Measurements from ENCODE around the gene ADORA1. TPM values are rescaled to one million over a fixed set of nuclear protein-coding genes. Genes with fewer than 3 reads are reported as not detected.

The ADORA1 gene
- polyA plus RNA-seq, 1 donor (not counting 4 experiments of a cell fraction or from before 2014, with no cell fraction given), result 0.09 TPM

- no peaks in the 10 kb centered on the region for H3K4me1 ChIP-seq (ENCODE audit: control insufficient read depth, extremely low read depth, insufficient read depth, low read length)
- H3K9ac ChIP-seq (ENCODE audit: control insufficient read depth, extremely low read depth, insufficient read depth, low read length), result no peak overlapping the region
- no peak overlapping the region for H2AFZ ChIP-seq (ENCODE audit: control insufficient read depth, low read length)
- no peaks in the 10 kb centered on the region for H3K79me2 ChIP-seq (ENCODE audit: control insufficient read depth, insufficient read depth, low read length)
- H4K20me1 ChIP-seq (ENCODE audit: control insufficient read depth, extremely low read depth, insufficient read depth, low read length), result no peaks in the 10 kb centered on the region
- H3K27me3 ChIP-seq (ENCODE audit: control insufficient read depth, extremely low read depth, insufficient read depth, low read length), result no peaks in the 10 kb centered on the region
- no peak overlapping the region for H3K4me3 ChIP-seq (ENCODE audit: control insufficient read depth in 2 of 3, extremely low read depth in 1 of 3, insufficient read depth in 2 of 3, low read depth in 1 of 3, low read length in 3 of 3)
- DNase-seq (ENCODE audit: low read depth, low spot score) (no peak), FAIRE-seq (no peak)
- H3K27ac ChIP-seq (ENCODE audit: control insufficient read depth, insufficient read depth, low read length), result no peak overlapping the region
- H3K9me3 ChIP-seq (ENCODE audit: control insufficient read depth, low read depth, low read length), result no peaks in the 10 kb centered on the region
- no peaks in the 10 kb centered on the region for H3K36me3 ChIP-seq (ENCODE audit: control insufficient read depth in 2 of 2, extremely low read depth in 1 of 2, insufficient read depth in 2 of 2, low read length in 2 of 2)
- H3K9me1 ChIP-seq (ENCODE audit: control insufficient read depth, extremely low read depth, insufficient read depth, low read length), result no peaks in the 10 kb centered on the region
- dilution Hi-C loops (cut with MboI; ENCODE audit: extremely low pct_ligation_motif_present, low sequenced_read_pairs), result no loop called here
- no peak for TF ChIP-seq EZH2 (IDR thresholded peaks at IDR 0.05; ENCODE audit: low read length)
- TF ChIP-seq, protein P1, sequence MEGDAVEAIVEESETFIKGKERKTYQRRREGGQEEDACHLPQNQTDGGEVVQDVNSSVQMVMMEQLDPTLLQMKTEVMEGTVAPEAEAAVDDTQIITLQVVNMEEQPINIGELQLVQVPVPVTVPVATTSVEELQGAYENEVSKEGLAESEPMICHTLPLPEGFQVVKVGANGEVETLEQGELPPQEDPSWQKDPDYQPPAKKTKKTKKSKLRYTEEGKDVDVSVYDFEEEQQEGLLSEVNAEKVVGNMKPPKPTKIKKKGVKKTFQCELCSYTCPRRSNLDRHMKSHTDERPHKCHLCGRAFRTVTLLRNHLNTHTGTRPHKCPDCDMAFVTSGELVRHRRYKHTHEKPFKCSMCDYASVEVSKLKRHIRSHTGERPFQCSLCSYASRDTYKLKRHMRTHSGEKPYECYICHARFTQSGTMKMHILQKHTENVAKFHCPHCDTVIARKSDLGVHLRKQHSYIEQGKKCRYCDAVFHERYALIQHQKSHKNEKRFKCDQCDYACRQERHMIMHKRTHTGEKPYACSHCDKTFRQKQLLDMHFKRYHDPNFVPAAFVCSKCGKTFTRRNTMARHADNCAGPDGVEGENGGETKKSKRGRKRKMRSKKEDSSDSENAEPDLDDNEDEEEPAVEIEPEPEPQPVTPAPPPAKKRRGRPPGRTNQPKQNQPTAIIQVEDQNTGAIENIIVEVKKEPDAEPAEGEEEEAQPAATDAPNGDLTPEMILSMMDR (optimal IDR thresholded peaks at IDR 0.05 in 1 of 3, IDR thresholded peaks at IDR 0.05 in 1 of 3, conservative IDR thresholded peaks at IDR 0.05 in 1 of 3; ENCODE audit: extremely low read depth in 1 of 3, insufficient read depth in 2 of 3, low read length in 3 of 3), result no peak
- H3K4me2 ChIP-seq (ENCODE audit: control insufficient read depth, extremely low read depth, insufficient read depth, low read depth, low read length), result no peak overlapping the region
These were observed 18.5 kb downstream of the ADORA1 start for GRCh38 chr1:203146042-203146369.

GRCh38 chr1:203146537-203146936, 19.0 kb downstream of the ADORA1 start:
- Histone ChIP-seq H3K27me3 (ENCODE audit: control insufficient read depth, extremely low read depth, insufficient read depth, low read length) (no peaks in the 10 kb centered on the region), H2AFZ (ENCODE audit: control insufficient read depth, low read length) (no peak overlapping the region), H3K79me2 (ENCODE audit: control insufficient read depth, insufficient read depth, low read length) (no peaks in the 10 kb centered on the region), H3K4me1 (ENCODE audit: control insufficient read depth, extremely low read depth, insufficient read depth, low read length) (no peaks in the 10 kb centered on the region), H3K4me2 (ENCODE audit: control insufficient read depth, extremely low read depth, insufficient read depth, low read depth, low read length) (no peak overlapping the region), H3K9me1 (ENCODE audit: control insufficient read depth, extremely low read depth, insufficient read depth, low read length) (no peaks in the 10 kb centered on the region), H3K9ac (ENCODE audit: control insufficient read depth, extremely low read depth, insufficient read depth, low read length) (no peak overlapping the region), H3K9me3 (ENCODE audit: control insufficient read depth, low read depth, low read length) (no peaks in the 10 kb centered on the region), H3K27ac (ENCODE audit: control insufficient read depth, insufficient read depth, low read length) (no peak overlapping the region), H3K4me3 (ENCODE audit: control insufficient read depth in 2 of 3, extremely low read depth in 1 of 3, insufficient read depth in 2 of 3, low read depth in 1 of 3, low read length in 3 of 3) (no peak overlapping the region), H4K20me1 (ENCODE audit: control insufficient read depth, extremely low read depth, insufficient read depth, low read length) (no peaks in the 10 kb centered on the region), H3K36me3 (ENCODE audit: control insufficient read depth in 2 of 2, extremely low read depth in 1 of 2, insufficient read depth in 2 of 2, low read length in 2 of 2) (no peaks in the 10 kb centered on the region)
- dilution Hi-C loops (cut with MboI; ENCODE audit: extremely low pct_ligation_motif_present, low sequenced_read_pairs), result no loop called here
- FAIRE-seq (no peak), DNase-seq (ENCODE audit: low read depth, low spot score) (no peak)
- TF ChIP-seq, protein P1 (optimal IDR thresholded peaks at IDR 0.05 in 1 of 3, IDR thresholded peaks at IDR 0.05 in 1 of 3, conservative IDR thresholded peaks at IDR 0.05 in 1 of 3; ENCODE audit: extremely low read depth in 1 of 3, insufficient read depth in 2 of 3, low read length in 3 of 3), result no peak
- no peak for TF ChIP-seq EZH2 (IDR thresholded peaks at IDR 0.05; ENCODE audit: low read length)
